GM21619 (cell line): ENCODE results near the gene LMTK2.
A peak's percentile ranks its signal among the peaks of the same experiment; 100 is the strongest.

Experiments
- ATAC-seq: cut with Tn5 transposase; IDR thresholded peaks from one replicate; pipeline ENCODE4 v1.9.1; 2021; ENCODE audit not compliant: unreplicated experiment

LMTK2 gene

DNA sequence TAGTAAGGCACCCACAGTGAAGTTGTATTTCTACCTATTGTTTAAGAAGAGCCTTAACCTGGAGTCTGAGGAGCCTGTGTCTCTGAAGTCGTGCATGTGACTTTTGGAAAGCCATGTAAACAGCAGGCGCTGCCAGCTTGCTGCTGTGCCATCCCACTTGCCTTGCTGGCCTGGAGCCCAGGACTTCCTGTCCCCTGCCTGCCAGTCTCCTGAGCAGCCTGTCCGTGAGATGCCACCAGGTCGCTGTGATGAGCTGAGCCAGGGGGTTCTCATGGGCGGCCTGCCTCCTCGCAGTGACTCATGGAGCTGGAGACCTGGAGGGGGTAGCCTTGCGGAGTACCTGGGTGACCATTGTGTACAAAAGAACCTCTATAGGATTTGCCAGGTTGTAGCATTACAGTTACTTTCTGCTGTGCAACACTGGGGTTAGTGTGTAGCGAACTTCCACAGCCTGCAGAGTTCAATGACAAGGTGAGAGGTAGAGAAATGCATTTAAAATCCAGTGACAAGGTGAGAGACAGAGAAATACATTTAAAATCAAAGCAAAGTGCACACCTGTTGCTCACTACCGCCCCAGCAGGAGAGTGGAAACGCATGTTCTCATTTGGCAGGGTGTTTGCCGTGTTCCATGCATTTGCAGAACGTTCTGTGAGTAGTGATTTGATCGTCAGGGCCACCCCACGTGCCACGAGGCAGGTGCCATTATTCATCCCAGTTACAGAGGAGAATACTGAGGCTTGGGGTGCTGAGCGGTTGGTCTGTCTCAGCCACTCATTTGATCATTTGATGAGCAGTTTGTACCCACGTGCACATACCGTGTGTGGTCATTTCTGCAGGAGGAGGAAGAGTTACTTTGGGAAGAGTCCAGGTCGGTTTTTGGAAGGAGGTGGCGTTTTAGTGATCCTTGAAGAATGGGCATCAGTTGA, 67.9 kb downstream of the LMTK2 start:
- ATAC-seq: no peak

DNA sequence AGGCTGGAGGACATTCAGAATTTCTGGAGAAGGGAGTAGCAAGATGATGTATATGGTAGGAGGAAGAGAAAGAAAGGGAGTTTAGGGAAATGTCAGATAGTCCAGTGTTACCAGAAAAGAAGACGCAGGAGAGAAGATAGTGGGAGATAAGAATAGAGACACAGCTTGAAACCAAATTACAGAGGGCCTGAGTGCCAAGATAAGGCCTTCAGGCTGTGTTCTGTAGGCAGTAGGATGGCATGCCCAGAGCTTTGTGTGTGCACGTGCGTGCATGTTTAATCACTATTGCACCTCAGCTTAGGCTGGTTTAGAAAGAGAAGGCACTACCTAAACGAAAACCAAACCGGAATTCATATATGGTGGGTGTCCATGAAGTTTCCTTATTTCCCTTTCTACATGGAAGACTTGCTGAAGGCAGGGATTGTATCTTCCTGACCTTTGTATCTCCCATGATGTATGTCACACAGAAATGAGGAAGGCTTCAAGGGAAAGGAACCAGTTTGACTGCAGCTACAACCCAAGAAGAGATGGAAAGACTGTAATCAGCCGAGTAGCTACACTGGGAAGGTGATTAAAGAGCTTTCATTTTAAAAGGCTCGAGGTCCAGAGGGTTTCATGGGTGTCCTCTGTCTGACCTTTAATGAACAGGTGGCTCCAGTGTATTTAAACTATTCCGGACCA, 68.7 kb downstream of the LMTK2 start:
- no peak for ATAC-seq

DNA sequence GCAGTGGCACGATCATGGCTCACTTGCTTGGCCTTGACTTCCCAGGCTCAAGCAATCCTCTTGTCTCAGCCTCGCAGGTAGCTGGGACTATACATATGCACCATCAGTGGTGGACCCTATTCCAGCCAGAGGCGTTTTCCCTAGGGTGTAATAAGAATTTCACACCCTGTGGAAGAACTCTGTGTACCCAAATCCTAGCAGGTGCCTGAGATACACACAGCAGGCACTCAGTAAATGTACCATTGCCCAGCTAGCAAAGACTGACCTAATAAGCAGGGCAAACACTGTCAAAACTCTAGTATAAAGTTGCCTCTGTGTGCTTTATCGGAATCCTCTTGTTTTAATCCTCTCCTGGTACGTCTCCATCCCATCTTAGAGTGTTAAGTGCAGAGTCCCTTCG, 70.9 kb downstream of the LMTK2 start:
- ATAC-seq: no peak

DNA sequence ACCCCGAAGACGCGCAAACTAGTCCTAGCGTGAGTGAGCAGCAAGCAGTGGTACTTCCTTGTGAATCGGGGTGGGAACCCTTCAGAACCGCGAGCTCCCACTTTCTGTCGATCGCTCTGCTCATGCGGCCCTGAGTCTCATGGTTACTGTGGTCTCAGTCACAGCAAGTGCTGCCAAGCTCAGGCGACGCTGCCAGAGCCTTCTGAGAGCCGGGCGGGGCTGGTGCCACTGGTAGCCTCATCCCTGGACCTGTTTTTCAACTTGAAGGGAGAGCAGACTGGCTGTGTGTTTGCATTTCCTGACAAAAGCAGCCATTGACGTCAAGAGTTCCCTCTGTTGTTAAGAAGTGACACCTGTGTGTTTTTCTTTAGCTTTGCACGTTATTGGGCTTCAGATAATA, 71.7 kb downstream of the LMTK2 start:
- no peak for ATAC-seq

DNA sequence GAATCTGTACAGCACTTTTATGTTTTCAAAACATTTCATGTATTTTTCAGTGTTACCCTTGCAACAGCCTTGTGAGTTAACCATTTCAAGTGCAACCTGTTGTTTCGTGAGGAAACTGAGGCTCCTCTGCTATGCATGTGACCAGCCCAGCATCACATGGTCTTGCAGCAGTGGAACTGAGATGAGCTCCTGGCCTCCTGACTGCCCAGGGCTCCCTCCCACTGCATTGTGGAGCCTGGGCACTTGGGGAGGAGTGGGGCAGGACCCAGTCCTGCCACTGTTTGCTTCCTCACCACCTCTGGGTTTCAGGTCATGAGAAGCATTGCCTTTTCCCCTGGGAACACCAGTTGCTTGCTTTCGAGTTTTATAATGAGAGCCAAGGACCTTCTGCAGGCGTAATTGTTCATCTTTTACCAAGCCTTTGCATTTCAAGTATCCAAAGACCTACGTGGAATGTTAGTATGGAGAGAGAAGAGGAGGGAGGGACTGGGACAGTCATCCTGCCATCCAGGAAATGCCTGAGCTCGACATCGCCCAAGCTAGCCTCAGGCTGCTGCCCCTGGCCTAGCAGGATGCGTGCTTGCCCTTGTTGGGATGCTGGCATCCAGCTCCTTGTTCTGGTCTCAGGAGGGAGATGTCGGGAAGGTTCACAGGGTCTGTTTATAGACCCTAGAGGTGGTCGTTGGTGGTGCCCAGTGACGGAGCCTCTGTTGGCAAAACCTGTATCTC, 72.3 kb downstream of the LMTK2 start:
- ATAC-seq: no peak

DNA sequence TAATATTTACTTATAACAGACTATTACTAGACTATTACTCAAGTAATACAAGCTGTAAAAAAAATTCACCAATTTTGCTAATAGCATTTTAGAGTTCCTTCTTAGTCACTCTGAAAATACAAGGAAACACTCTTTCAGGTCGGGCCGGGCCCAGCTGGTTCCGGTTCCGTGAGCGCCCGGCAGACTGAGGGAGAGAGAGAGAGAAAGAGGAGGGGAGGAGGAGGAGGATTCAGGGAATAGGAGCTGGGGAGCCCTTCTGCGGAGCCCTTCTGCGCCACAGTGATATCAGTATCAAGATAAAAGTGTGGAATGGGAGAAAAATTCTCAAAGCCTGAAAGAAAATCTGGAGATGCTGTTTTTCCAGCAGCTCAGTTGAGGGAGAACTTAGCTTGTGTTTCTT, 74.1 kb downstream of the LMTK2 start:
- no peak for ATAC-seq

DNA sequence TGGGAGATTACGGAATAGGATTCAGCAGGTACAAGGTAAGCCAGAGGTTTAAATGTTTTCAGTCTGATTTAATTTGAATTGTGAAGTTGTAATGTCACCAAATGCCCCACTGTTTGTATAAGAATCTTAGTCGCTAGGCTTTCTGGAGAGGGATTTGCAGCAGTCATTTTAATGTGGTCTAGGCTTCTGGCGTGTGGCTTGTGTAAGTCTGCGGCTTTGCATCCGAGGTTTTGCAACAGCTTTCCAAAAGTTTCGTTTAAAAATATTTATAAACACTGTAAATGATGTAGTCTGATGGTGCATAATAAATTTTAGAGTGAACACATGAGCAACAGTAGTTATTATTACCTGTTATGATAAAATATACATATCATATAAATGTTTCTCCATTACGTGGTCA, 78.4 kb downstream of the LMTK2 start:
- no peak for ATAC-seq

DNA sequence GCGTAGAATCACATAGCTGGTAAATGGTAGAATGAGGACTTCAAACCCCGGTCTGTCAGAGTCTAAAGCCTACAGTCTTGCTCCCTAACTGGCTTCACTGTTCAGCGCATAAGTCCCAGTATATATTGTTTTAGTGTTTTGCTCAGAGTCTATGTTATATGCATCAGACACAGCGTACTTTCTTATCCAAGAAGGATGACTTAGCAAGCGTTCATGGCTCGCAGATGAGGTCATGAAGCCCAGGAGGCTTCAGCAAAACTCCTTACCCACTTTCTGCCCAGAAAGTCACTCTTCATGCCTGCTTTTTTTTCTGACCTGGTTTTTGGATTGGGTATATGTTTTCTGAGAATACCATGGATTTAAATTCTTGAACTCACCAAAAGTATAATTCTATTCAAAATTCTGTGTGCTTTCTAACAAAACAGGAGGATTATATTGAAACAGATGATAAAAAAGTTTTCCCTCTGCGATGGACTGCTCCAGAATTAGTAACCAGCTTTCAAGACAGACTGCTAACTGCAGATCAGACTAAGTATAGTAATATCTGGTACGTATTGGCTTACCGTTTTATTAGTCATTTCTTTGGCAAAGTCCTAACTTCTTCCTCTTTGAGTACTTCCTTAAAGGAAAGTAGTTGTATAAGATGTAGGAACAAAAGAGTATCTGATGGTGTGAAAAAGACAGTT, 79.9 kb downstream of the LMTK2 start:
- no peak for ATAC-seq

DNA sequence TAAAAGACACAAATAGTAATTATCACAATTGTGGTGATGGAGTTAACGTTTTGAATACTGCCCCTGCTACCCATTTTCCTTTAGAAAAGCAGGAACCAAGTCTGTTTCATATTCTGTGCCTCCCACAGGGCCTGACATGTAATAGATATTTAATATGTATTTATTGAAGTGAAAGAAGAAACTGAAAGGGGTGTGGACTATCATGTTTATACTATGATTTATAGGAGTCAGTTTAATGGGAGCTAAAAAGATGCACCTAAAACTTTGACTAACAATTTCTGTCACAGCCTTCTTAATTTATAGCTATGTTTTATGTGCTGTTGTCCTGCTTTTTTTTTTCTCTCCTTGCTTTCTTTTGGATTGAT, 80.5 kb downstream of the LMTK2 start:
- ATAC-seq: no peak

DNA sequence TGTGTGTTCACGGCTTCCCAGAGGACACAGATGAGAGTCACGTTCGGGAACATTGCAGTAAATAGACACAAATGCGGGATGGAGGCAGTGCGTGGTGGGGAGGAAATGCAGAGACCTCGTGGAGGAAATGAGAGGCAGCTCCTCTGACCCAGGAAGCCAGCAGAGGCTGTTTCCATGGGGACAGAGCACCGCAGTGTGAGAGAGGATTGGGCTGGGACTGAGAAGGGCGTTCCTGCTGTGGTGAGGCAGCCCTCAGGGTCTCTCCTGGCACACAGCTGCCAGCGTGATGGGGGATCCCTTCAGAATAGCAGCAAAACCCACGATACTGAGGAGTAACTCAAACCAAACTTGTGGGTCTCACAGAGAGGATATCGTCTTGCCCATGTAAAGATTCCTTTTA, 82.9 kb downstream of the LMTK2 start:
- ATAC-seq: no peak

DNA sequence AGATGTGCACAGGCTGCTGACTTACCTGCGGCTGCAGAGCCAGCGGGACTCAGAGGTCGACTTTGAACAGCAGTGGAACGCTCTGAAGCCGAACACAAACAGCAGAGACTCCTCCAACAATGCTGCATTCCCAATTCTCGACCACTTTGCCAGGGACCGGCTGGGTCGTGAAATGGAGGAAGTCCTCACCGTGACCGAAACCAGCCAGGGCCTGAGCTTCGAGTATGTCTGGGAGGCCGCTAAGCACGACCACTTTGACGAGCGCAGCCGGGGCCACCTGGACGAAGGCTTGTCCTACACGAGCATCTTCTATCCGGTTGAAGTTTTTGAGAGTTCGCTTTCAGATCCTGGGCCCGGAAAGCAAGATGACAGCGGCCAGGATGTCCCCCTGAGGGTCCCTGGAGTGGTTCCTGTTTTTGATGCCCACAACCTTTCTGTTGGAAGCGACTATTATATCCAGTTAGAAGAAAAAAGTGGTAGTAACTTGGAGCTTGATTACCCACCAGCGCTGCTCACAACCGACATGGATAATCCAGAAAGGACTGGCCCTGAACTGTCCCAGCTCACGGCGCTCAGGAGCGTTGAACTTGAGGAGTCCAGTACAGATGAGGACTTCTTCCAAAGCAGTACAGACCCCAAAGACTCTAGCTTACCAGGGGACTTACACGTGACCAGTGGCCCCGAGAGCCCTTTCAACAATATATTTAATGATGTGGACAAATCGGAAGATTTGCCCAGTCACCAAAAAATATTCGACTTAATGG, 85.2 kb downstream of the LMTK2 start:
- ATAC-seq: no peak

DNA sequence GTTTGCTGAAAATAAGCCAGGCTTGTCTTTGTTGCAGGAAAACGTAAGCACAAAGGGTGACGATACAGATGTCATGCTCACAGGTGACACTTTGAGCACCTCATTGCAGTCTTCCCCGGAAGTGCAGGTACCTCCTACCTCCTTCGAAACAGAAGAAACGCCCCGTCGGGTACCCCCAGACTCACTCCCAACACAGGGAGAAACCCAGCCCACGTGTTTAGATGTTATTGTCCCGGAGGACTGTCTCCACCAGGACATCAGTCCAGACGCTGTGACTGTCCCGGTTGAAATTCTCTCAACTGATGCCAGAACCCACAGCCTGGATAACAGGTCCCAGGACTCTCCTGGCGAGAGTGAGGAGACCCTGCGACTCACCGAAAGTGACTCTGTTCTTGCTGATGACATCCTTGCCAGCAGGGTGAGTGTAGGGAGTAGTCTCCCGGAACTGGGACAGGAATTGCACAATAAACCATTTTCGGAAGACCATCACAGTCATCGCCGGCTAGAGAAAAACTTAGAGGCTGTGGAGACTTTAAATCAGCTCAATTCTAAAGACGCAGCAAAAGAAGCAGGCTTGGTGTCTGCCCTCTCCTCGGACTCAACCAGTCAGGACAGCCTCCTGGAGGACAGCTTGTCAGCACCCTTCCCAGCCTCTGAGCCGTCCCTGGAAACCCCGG, 86.3 kb downstream of the LMTK2 start:
- ATAC-seq: no peak

DNA sequence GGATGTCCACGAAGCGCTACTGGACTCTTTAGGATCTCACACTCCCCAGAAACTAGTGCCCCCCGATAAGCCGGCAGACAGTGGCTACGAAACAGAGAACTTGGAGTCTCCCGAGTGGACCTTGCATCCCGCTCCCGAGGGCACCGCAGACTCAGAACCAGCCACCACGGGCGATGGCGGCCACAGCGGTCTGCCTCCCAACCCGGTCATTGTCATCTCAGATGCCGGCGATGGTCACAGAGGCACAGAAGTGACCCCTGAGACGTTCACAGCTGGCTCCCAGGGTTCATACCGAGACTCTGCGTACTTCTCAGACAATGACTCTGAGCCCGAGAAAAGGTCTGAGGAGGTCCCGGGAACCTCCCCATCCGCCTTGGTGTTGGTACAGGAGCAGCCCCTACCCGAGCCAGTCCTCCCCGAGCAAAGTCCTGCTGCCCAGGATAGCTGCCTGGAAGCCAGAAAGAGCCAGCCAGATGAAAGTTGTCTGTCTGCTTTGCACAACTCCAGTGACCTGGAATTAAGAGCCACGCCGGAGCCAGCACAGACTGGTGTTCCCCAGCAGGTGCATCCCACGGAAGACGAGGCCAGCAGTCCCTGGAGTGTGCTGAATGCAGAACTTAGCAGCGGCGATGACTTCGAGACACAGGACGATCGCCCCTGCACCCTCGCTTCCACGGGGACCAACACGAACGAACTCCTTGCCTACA, 87.0 kb downstream of the LMTK2 start:
- ATAC-seq: no peak

DNA sequence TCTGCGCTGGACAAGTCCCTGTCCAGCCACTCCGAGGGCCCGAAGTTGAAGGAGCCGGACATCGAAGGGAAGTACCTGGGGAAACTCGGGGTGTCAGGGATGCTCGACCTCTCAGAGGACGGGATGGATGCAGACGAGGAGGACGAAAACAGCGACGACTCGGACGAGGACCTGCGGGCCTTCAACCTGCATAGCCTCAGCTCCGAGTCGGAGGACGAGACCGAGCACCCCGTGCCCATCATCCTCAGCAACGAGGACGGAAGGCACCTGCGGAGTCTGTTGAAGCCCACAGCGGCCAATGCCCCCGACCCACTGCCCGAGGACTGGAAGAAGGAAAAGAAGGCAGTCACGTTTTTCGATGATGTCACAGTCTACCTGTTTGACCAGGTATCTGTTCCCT, 87.5 kb downstream of the LMTK2 start:
- ATAC-seq: no peak

DNA sequence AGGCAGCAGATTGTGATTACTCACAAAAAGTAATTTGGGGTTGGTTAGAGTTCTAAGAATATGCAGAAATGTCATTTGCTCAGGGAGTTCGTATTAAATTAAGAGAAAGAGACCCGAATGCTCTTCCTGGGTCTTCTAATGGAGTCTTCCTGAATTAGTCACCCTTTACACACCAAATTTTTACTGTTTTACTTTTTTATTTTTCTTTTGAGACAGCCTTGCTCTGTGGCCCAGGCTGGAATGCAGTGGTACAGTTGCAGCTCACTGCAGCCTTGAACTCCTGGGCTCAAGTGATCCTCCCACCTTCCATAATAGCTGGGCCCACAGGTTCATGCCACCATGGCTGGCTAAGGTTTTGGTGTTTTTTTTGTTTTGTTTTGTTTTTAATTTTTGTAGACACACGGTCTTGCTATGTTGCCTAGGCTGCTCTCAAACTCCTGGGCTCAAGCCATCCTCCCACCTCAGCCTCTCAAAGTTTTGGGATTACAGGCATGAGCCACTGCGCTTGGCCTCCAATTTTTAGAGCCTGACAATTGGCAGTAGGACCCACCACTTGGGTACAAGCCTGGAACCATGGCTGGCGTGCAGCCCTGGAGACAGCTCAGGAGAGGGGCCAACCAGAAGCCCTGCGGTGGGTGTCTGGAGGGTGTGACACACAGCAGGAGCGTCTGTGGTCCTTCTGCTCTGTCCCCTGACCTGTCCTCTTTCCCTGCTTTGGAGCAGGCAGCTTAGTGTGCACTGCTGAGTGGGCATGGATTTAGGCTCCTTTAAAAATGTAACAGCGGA, 88.2 kb downstream of the LMTK2 start:
- ATAC-seq: no peak

DNA sequence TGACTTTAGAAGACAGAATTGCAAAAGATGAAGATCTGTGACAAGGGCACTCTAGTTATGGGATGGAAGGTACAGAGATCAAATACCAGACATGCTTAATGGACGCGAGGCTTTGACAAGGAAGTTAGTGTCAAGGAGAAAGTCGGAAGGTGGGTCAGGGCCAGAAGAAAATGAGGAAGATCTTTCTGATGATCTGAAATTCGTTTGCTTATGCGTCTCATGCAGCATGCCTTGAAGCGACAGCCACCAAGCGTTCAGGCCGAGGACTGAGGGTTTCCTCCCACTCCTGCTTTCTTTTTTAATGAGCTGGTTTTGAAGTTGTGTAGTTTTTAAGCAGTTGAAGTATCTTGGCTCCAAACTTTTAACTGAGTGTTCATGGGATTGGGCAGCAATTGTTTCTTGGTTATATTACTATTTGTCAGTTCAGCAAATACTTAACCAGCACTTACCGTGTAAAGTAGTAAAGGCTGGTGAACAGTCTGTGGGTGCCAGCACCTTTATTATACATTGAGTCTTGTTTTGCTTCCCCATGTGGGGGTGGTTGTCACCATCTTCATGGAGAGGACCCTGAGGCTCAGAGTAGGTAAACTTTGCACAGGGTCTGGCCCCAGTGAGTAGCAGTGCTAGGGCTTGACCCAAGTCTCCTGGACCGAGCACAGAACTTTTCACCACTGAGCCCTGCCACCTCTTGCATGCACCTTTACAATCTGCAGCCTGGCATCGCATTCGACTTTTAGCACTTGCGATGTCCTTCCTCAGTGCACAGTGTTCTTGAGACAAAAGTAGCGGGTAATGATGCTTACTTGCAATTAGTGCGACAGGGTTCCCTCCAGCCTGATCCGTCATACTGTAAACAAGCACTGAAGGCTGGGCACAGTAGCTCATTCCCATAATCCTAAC, 90.3 kb downstream of the LMTK2 start:
- no peak for ATAC-seq

DNA sequence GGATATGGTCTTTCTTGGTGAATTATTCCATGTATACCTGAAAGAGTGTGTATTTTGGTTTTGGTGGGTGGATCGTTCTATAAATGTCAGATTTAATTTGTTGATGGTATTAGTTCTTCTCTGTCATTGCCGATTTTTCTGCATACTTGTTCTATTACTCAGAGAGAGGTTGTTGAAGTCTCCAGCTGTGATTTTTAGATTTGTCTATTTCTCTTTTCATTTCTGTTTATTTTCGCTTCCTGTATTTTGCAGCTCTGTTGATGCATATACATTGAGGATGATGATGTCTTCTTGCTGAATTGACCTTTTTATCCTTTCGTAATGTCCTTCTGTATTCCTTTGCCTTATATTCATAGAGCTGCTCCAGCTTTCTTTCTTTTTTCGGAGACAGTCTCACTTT, 92.5 kb downstream of the LMTK2 start:
- no peak for ATAC-seq

DNA sequence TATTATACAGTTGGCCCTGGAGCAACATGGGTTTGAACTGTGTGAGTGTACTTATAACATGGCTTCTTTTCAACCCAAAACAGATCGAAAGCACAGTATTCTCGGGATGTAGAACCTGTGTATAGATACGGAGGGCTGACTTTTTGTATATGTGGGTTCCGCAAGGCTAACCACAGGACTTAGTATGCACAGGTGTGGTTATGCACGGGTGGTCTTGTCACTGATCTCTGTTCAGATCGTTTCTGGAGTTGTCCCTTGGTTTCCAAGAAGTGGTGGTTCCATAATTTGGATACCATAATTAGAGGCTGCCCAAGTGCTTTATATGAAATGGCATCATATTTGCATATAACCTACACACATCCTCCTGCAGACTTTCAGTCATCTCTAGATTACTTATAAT, 93.7 kb downstream of the LMTK2 start:
- ATAC-seq: peak; percentile 41
